Neural progenitor cell (in vitro differentiated cells): ENCODE data around the gene SBDS.
"Not testable (repeated sequence)": the region's sequence is repeated elsewhere in the genome, so short reads cannot be mapped to it uniquely, and the experiment has no call there.

Experiments used
- CTCF ChIP-seq: fragments of 200-600 bp; sonication (generic); IDR thresholded peaks from 2 replicates; pipeline ENCODE4 v1.5.1; 2017; ENCODE audit warnings: antibody characterized with exemption, mild to moderate bottlenecking
- EZH2 ChIP-seq: fragments of 200-600 bp; sonication (generic); IDR thresholded peaks from 2 replicates; pipeline ENCODE4 v1.6.1; 2017; ENCODE audit warnings: antibody characterized with exemption, mild to moderate bottlenecking, moderate library complexity

GRCh38 chr7:67042781-67043558 lies 47.6 kb upstream of the SBDS start:
- not testable (repeated sequence) for TF ChIP-seq CTCF, EZH2
